GM21576 (cell line): ENCODE measurements around the gene POU2F1.
A peak's percentile ranks its signal among the peaks of the same experiment; 100 is the strongest.

Experiments used
- ATAC-seq: cut with Tn5 transposase; IDR thresholded peaks from one replicate; pipeline ENCODE4 v1.9.1; 2021; ENCODE audit warnings: mild to moderate bottlenecking, moderate library complexity; ENCODE audit not compliant: unreplicated experiment

Gene POU2F1

GRCh38 chr1:167270349-167271092, 49.8 kb downstream of the POU2F1 start:
- no peak for ATAC-seq

GRCh38 chr1:167272369-167272957, 51.8 kb downstream of the POU2F1 start:
- no peak for ATAC-seq

- ATAC-seq: no peak
These were observed 52.5 kb downstream of the POU2F1 start for GRCh38 chr1:167273027-167273800.

DNA sequence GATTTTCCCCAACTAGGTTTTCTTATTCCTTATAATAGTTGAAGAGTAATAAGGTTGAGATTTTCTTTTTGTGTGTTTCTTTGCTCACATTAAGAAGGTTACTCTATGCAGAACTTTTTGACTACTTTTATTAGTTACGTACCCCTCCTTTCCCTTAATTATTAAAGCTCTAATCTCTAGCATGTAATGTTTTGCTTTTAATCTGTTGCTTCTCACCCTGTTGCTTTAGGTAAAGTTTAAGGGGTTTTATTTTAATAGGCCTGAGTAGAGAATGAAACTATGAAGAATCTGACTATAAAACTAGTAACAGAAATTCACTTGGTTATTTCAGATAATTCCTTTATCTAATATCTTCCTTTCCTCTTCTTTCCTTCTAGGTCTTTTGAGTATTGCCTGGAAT, 53.4 kb downstream of the POU2F1 start:
- no peak for ATAC-seq

GRCh38 chr1:167276969-167277368, 56.3 kb downstream of the POU2F1 start:
- ATAC-seq: peak; percentile 82

- ATAC-seq: no peak
These were observed 57.8 kb downstream of the POU2F1 start for GRCh38 chr1:167278497-167278896.

GRCh38 chr1:167280912-167281311, 60.2 kb downstream of the POU2F1 start:
- no peak for ATAC-seq

- ATAC-seq: no peak
These were observed 67.8 kb downstream of the POU2F1 start for GRCh38 chr1:167288390-167289074.

DNA sequence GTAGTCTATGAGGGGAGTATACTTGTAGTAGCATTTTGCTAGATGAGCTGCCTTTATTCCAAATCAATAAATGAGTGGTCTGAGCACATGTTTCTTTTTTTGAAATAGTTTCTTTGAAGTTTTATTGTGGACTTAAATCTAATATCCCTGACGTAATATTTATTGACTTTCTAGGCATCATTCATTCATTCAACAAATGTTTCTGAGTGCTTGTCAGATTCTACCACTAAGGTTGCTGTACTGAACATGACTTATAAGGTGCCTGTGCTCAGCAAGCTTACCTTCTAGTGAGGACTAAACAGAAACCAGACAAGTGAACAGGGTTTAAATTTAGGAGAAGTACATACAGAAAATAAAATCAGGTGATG, 68.4 kb downstream of the POU2F1 start:
- no peak for ATAC-seq

DNA sequence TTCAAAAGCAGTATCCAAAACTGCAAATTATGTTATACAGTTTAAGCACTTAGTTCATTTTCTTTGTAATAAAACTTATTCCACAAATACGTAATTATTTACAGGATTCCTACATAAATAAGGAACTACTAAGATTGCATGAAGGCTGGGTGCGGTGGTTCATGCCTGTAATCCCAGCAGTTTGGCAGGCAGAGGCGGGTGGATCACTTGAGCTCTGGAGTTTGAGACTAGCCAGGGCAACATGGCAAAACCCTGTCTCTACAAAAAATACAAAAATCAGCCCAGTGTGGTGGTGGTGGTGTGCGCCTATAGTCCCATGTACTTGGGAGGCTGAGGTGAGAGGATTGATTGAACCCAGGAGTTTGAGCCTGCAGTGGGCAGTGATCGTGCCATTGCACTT, 69.3 kb downstream of the POU2F1 start:
- ATAC-seq: no peak

GRCh38 chr1:167291539-167292185, 71.0 kb downstream of the POU2F1 start:
- ATAC-seq: no peak

DNA sequence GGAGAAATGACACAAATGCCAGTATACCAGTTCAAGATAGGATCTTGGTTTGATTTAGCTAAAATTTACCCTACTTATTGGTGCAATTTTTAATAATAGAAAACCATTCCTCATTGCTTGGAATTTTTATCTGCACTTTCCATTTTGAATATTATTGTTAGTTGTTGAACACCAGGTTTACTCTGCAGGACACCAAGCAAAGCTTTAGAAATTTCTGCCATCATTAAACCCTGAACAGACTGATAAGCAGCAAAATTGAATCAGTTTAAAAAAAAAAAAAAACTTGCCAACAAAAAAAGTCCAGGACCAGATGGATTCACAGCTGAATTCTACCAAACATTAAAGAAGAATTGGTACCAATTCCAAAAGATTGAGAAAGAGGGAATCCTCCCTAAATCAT, 71.5 kb downstream of the POU2F1 start:
- no peak for ATAC-seq

- ATAC-seq: no peak
These were observed 72.4 kb downstream of the POU2F1 start for GRCh38 chr1:167293057-167293456.

- no peak for ATAC-seq
These were observed 73.8 kb downstream of the POU2F1 start for GRCh38 chr1:167294528-167294927.

DNA sequence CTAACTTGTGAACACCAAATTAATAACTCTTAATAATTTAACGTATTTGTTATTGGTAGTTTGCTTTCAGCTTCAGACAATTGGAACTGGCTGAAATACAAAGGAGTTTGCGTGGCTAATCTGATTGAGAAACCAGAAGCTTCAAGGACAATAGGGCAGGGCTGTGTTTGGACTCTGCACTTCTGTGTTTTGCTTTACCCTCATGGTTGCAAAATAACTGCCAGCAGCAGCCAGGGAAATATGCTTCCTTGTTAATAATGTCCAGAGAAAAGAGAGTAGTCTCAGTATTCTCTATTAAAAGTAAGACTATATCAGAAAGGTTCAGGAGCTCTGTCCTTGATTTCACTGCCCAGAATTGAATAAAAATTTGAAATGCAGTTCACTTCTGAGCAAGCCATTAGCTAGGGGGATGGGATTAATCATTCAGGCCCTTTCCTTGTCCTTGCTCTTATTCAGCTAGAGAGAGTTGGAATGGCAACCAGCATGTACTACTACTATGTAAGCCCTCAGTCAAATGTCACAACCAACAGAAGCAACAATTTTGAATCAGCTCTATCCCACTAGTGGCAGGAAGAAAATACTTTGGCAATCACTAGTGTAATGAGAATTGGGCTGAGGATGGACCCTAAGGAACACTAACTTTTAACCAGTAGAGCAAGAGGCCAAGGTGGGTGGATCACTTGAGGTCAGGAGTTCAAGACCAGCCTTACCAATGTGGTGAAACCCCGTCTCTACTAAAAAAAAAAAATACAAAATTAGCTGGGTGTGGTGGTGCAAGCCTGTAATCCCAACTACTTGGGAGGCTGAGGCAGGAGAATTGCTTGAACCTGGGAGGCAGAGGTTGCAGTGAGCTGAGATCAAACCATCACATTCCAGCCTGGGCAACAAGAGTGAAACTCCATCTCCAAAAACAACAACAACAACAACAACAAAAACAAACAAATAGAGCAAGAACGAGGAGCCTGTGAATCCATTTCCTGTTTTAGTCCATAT, 76.8 kb downstream of the POU2F1 start:
- no peak for ATAC-seq

- ATAC-seq: no peak
These were observed 77.6 kb downstream of the POU2F1 start for GRCh38 chr1:167298325-167298724.

DNA sequence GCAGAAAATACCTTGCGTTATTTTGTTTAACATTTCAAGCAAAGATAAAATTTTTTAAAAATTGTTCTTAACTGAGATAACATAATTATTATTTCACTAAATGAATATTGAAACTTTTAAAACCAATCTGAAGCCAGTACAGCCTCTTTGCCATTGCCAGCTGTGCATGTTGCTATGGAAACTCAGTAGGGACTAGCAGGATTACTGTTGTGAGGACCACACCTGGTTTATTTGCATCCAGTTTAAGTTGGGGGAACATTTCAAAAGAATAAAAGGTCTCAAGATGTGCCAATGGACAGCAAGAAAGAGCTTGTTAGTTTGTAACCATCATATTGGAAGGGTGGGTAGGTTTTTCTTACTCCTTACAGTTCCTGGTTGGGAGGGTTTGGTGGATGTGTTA, 80.7 kb downstream of the POU2F1 start:
- ATAC-seq: no peak

GRCh38 chr1:167304165-167304564, 83.5 kb downstream of the POU2F1 start:
- no peak for ATAC-seq

GRCh38 chr1:167305059-167305705, 84.5 kb downstream of the POU2F1 start:
- no peak for ATAC-seq
